ENCODE measurements around the gene C1orf159.

C1orf159 gene

DNA sequence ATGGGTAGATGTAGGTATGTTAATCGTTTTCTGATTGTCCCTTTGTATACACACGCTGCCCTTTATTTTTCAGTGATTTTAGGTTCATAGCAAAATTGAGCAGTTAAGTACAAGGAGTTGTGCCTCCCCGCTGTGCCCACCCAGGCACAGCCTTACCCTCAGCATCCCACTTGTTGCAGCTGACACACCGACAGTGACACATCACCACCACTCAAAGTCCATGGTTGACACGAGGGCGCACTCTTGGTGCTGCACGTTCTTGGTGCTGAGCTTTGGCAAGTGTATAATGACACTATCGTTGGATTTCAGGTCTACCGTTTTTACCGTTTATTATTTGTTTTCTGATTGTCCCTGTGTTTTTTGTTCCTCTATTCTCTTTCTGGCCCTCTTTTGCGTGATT is 15.6 kb downstream of the C1orf159 start (continued):
- no peak for TF ChIP-seq TRIM28 (IDR thresholded peaks at IDR 0.05; ENCODE audit: borderline replicate concordance, low read length)

- Histone ChIP-seq H3K27ac (ENCODE audit: extremely low read depth, low read depth, low read length) (no peak overlapping the region), H3K9me3 (ENCODE audit: control insufficient read depth, insufficient read depth, low read depth, low read length) (no peaks in the 10 kb centered on the region), H3K36me3 (ENCODE audit: control insufficient read depth in 2 of 2, insufficient read depth in 1 of 2, low read length in 2 of 2) (peaks cover 0 to 4% of the 10 kb centered on the region in 2 experiments; a peak in 1 of 3 replicates), H3K4me1 (ENCODE audit: control insufficient read depth, insufficient read depth, low read length) (no peaks in the 10 kb centered on the region), H3K4me3 (ENCODE audit: low read depth, low read length) (no peak overlapping the region)
- ChIA-PET POLR2A (no interaction called here), CTCF (no interaction called here)
- TF ChIP-seq ZNF707 (tag by site-specific recombination; IDR thresholded peaks at IDR 0.05) (no peak), ZSCAN16 (tag by site-specific recombination; IDR thresholded peaks at IDR 0.05) (no peak), ZNF670 (tag by site-specific recombination; IDR thresholded peaks at IDR 0.05; ENCODE audit: low read depth) (no peak), ZNF521 (tag by site-specific recombination; IDR thresholded peaks at IDR 0.05) (no peak), KLF9 (tag by site-specific recombination; IDR thresholded peaks at IDR 0.05; ENCODE audit: low read depth) (no peak), ZNF37A (tag by site-specific recombination; IDR thresholded peaks at IDR 0.05) (no peak), TRIM28 (IDR thresholded peaks at IDR 0.05; ENCODE audit: borderline replicate concordance, low read length) (no peak), ZNF112 (tag by site-specific recombination; IDR thresholded peaks at IDR 0.05) (no peak), ZFP41 (tag by site-specific recombination; IDR thresholded peaks at IDR 0.05; ENCODE audit: borderline replicate concordance) (no peak), IKZF3 (tag by site-specific recombination; IDR thresholded peaks at IDR 0.05) (no peak), ZIC2 (tag by site-specific recombination; IDR thresholded peaks at IDR 0.05) (no peak), SALL2 (tag by site-specific recombination; IDR thresholded peaks at IDR 0.05; ENCODE audit: borderline replicate concordance) (no peak), GLIS2 (tag by site-specific recombination; IDR thresholded peaks at IDR 0.05) (no peak), SCRT2 (tag by site-specific recombination; IDR thresholded peaks at IDR 0.05) (no peak), KLF1 (tag by site-specific recombination; IDR thresholded peaks at IDR 0.05) (no peak)
- TF ChIP-seq, protein P1, sequence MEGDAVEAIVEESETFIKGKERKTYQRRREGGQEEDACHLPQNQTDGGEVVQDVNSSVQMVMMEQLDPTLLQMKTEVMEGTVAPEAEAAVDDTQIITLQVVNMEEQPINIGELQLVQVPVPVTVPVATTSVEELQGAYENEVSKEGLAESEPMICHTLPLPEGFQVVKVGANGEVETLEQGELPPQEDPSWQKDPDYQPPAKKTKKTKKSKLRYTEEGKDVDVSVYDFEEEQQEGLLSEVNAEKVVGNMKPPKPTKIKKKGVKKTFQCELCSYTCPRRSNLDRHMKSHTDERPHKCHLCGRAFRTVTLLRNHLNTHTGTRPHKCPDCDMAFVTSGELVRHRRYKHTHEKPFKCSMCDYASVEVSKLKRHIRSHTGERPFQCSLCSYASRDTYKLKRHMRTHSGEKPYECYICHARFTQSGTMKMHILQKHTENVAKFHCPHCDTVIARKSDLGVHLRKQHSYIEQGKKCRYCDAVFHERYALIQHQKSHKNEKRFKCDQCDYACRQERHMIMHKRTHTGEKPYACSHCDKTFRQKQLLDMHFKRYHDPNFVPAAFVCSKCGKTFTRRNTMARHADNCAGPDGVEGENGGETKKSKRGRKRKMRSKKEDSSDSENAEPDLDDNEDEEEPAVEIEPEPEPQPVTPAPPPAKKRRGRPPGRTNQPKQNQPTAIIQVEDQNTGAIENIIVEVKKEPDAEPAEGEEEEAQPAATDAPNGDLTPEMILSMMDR (tag by site-specific recombination; IDR thresholded peaks at IDR 0.05), result no peak
- TF ChIP-seq, protein P2, sequence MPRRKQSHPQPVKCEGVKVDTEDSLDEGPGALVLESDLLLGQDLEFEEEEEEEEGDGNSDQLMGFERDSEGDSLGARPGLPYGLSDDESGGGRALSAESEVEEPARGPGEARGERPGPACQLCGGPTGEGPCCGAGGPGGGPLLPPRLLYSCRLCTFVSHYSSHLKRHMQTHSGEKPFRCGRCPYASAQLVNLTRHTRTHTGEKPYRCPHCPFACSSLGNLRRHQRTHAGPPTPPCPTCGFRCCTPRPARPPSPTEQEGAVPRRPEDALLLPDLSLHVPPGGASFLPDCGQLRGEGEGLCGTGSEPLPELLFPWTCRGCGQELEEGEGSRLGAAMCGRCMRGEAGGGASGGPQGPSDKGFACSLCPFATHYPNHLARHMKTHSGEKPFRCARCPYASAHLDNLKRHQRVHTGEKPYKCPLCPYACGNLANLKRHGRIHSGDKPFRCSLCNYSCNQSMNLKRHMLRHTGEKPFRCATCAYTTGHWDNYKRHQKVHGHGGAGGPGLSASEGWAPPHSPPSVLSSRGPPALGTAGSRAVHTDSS (tag by site-specific recombination; IDR thresholded peaks at IDR 0.05), result no peak
- TF ChIP-seq, protein P3, sequence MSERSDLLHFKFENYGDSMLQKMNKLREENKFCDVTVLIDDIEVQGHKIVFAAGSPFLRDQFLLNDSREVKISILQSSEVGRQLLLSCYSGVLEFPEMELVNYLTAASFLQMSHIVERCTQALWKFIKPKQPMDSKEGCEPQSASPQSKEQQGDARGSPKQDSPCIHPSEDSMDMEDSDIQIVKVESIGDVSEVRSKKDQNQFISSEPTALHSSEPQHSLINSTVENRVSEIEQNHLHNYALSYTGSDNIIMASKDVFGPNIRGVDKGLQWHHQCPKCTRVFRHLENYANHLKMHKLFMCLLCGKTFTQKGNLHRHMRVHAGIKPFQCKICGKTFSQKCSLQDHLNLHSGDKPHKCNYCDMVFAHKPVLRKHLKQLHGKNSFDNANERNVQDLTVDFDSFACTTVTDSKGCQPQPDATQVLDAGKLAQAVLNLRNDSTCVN (tag by site-specific recombination; optimal IDR thresholded peaks at IDR 0.05), result no peak
These were observed 16.2 kb downstream of the C1orf159 start for GRCh38 chr1:1099506-1100183.

- H3K4me1 ChIP-seq (ENCODE audit: control insufficient read depth, insufficient read depth, low read length), result no peaks in the 10 kb centered on the region
- CTCF ChIA-PET, result no interaction called here
- POLR2A ChIA-PET, result no interaction called here
- TF ChIP-seq PRDM4 (tag by site-specific recombination; IDR thresholded peaks at IDR 0.05) (no peak), MYNN (tag by site-specific recombination; IDR thresholded peaks at IDR 0.05; ENCODE audit: borderline replicate concordance) (no peak), ZNF404 (tag by site-specific recombination; IDR thresholded peaks at IDR 0.05) (no peak), ZNF785 (tag by site-specific recombination; IDR thresholded peaks at IDR 0.05) (no peak), TCF7L2 (IDR thresholded peaks at IDR 0.05; ENCODE audit: borderline replicate concordance, low read depth, low read length) (no peak), KLF1 (tag by site-specific recombination; IDR thresholded peaks at IDR 0.05) (no peak), ZNF555 (tag by site-specific recombination; conservative IDR thresholded peaks at IDR 0.05) (no peak), RBAK (tag by site-specific recombination; IDR thresholded peaks at IDR 0.05) (no peak), SP2 (tag by site-specific recombination; IDR thresholded peaks at IDR 0.05) (no peak), ZNF560 (tag by site-specific recombination; IDR thresholded peaks at IDR 0.05; ENCODE audit: borderline replicate concordance) (no peak)
These were observed 17.0 kb downstream of the C1orf159 start for GRCh38 chr1:1098681-1099421.

More at GRCh38 chr1:1098681-1099421, 17.0 kb downstream of the C1orf159 start:
- H3K9me3 ChIP-seq (ENCODE audit: control insufficient read depth, insufficient read depth, low read depth, low read length), result no peaks in the 10 kb centered on the region
- H3K27ac ChIP-seq (ENCODE audit: extremely low read depth, low read depth, low read length), result no peak overlapping the region
- no peak overlapping the region for H3K4me3 ChIP-seq (ENCODE audit: low read depth, low read length)
- H3K36me3 ChIP-seq (ENCODE audit: control insufficient read depth in 2 of 2, insufficient read depth in 1 of 2, low read length in 2 of 2), result no peaks in the 10 kb centered on the region
